DOHH2 (cell line): ENCODE measurements around the gene RHBDD3.

ENCODE experiments used
- H3F3A ChIP-seq: fragments of 200-600 bp; sonication (generic), shearing (Covaris generic); 2 replicates; pipeline ENCODE4 v1.6.0; 2016; ENCODE audit warnings: antibody characterized with exemption, mild to moderate bottlenecking; ENCODE audit not compliant: control insufficient read depth, insufficient read depth
- H3K27ac ChIP-seq: fragments of 200-600 bp; sonication (generic); 2 replicates; pipeline ENCODE4 v1.5.1; 2014; ENCODE audit warnings: low read depth, mild to moderate bottlenecking, low read length, moderate library complexity
- H3K27me3 ChIP-seq: fragments of 200-600 bp; sonication (generic); 2 replicates; pipeline ENCODE4 v1.6.1; 2014; ENCODE audit warnings: mild to moderate bottlenecking, low read length, mixed read lengths; ENCODE audit not compliant: control insufficient read depth
- H3K36me3 ChIP-seq: fragments of 200-600 bp; sonication (generic); 2 replicates; pipeline ENCODE4 v1.6.1; 2014; ENCODE audit warnings: mild to moderate bottlenecking, low read length, moderate library complexity, mixed read lengths; ENCODE audit not compliant: control insufficient read depth
- H3K4me1 ChIP-seq: fragments of 200-600 bp; sonication (generic); 2 replicates; pipeline ENCODE4 v1.6.1; 2014; ENCODE audit warnings: mild to moderate bottlenecking, low read length, mixed read lengths; ENCODE audit not compliant: control insufficient read depth
- H3K4me2 ChIP-seq: fragments of 200-600 bp; sonication (generic); 2 replicates; pipeline ENCODE4 v1.6.0; 2014; ENCODE audit warnings: mild to moderate bottlenecking, low read length, moderate library complexity
- H3K4me3 ChIP-seq: fragments of 200-600 bp; sonication (generic); 2 replicates; pipeline ENCODE4 v1.5.1; 2014; ENCODE audit warnings: mild to moderate bottlenecking, low read length, mixed read lengths
- H3K79me2 ChIP-seq: fragments of 200-600 bp; sonication (generic); 2 replicates; pipeline ENCODE4 v1.6.1; 2014; ENCODE audit warnings: mild to moderate bottlenecking, low read length, mixed read lengths; ENCODE audit not compliant: control insufficient read depth
- H3K9me2 ChIP-seq: fragments of 200-600 bp; sonication (generic); replicated peaks from 2 replicates; pipeline ENCODE4 v1.6.1; 2014; ENCODE audit warnings: mild to moderate bottlenecking, low read length, mixed read lengths; ENCODE audit not compliant: control insufficient read depth
- H3K9me3 ChIP-seq: fragments of 200-600 bp; sonication (generic); 2 replicates; pipeline ENCODE4 v1.6.1; 2014; ENCODE audit warnings: antibody characterized with exemption, low read length, mixed read lengths; ENCODE audit not compliant: control insufficient read depth, insufficient read depth
- H4K20me1 ChIP-seq: fragments of 200-600 bp; sonication (generic); 2 replicates; pipeline ENCODE4 v1.6.0; 2014; ENCODE audit warnings: low read depth, mild to moderate bottlenecking, antibody characterized with exemption, low read length, moderate library complexity; ENCODE audit not compliant: control insufficient read depth, insufficient read depth
- CTCF ChIP-seq: fragments of 200-600 bp; sonication (generic); IDR thresholded peaks from one replicate; pipeline ENCODE4 v1.5.1; 2014; ENCODE audit warnings: antibody characterized with exemption, mild to moderate bottlenecking, low read depth, low read length; ENCODE audit not compliant: poor library complexity, severe bottlenecking
- EZH2phosphoT487 ChIP-seq: fragments of 200-600 bp; sonication (generic); IDR thresholded peaks from 2 replicates; pipeline ENCODE4 v1.6.1; 2017; ENCODE audit warnings: borderline replicate concordance, mild to moderate bottlenecking, antibody characterized with exemption, low read length, moderate library complexity, mixed read lengths

The RHBDD3 gene

DNA sequence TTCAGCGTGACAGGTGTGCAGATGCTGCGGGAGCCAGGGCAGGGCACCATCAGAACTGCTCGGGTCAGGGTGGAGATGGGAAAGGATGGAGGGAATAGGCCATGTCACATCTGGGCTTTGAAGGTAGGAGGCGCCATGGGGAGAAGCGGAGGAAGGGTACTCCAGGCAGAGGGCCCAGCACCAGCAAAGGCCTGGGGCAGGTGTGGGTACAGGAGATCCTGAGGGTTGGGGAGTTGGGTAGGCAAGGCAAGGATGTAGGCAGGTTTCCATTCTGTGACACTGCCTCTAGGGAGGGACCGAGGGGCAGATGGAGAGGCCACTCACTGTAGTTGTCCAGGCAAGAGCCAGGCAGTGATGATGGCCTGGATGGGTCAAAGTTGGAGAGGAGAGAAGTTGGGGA is 53.5 kb downstream of the RHBDD3 start:
- H3K79me2 ChIP-seq, result no peaks in the 10 kb centered on the region
- no peaks in the 10 kb centered on the region for H3F3A ChIP-seq
- H4K20me1 ChIP-seq, result no peaks in the 10 kb centered on the region
- H3K36me3 ChIP-seq, result no peaks in the 10 kb centered on the region
- H3K4me2 ChIP-seq, result no peak overlapping the region
- TF ChIP-seq CTCF (no peak), EZH2phosphoT487 (no peak)
- no peaks in the 10 kb centered on the region for H3K9me2 ChIP-seq
- H3K4me1 ChIP-seq, result peaks cover 1% of the 10 kb centered on the region
- no peaks in the 10 kb centered on the region for H3K9me3 ChIP-seq
- no peak overlapping the region for H3K4me3 ChIP-seq
- no peak overlapping the region for H3K27ac ChIP-seq
- peaks cover 13% of the 10 kb centered on the region for H3K27me3 ChIP-seq

- no peak for TF ChIP-seq EZH2phosphoT487
- no peak for TF ChIP-seq CTCF
- Histone ChIP-seq H4K20me1 (no peaks in the 10 kb centered on the region), H3K9me2 (no peaks in the 10 kb centered on the region), H3K36me3 (no peaks in the 10 kb centered on the region), H3K4me1 (peaks cover 9% of the 10 kb centered on the region), H3K4me2 (no peak overlapping the region), H3K4me3 (no peak overlapping the region), H3K27me3 (peaks cover 20% of the 10 kb centered on the region), H3F3A (no peaks in the 10 kb centered on the region), H3K79me2 (no peaks in the 10 kb centered on the region), H3K27ac (no peak overlapping the region), H3K9me3 (no peaks in the 10 kb centered on the region)
Measured at GRCh38 chr22:29213493-29213892, 54.3 kb downstream of the RHBDD3 start.

GRCh38 chr22:29212743-29213142 is 55.0 kb downstream of the RHBDD3 start:
- H4K20me1 ChIP-seq, result no peaks in the 10 kb centered on the region
- H3K79me2 ChIP-seq, result no peaks in the 10 kb centered on the region

More at GRCh38 chr22:29212743-29213142, 55.0 kb downstream of the RHBDD3 start:
- peaks cover 24% of the 10 kb centered on the region for H3K27me3 ChIP-seq
- no peak overlapping the region for H3K4me3 ChIP-seq
- no peak overlapping the region for H3K27ac ChIP-seq
- TF ChIP-seq CTCF (no peak), EZH2phosphoT487 (no peak)
- no peaks in the 10 kb centered on the region for H3F3A ChIP-seq
- H3K36me3 ChIP-seq, result no peaks in the 10 kb centered on the region
- H3K9me3 ChIP-seq, result no peaks in the 10 kb centered on the region
- no peak overlapping the region for H3K4me2 ChIP-seq
- peaks cover 11% of the 10 kb centered on the region for H3K4me1 ChIP-seq
- no peaks in the 10 kb centered on the region for H3K9me2 ChIP-seq
